ENCODE results near the gene GLI1.
"Not testable (repeated sequence)": the region's sequence is repeated elsewhere in the genome, so short reads cannot be mapped to it uniquely, and the experiment has no call there.

GLI1 gene

DNA sequence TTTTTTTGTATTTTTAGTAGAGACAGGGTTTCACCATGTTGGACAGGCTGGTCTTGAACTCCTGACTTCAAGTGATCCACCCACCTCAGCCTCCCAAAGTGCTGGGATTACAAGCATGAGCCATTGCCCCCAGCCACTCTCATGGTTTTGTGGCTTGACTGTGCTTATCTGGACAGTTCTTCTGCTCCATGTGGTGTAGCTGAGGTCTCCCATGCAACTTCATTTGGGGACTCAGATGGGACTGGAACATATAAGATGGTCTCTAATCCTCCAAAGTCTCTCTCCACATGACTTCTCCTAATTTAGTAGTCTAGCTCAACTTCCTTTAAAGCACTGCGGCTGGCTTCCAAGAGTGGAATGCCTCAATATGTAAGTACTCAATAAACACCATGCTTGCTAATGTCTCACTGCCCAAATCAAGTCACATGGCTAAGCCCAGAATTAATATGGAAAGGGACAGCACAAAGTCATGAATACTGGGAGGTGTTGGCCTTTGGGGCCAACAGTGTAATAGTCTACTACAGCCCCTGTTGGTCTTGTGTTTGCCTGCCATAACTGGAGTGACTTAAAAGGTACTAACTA is 17.6 kb upstream of the GLI1 start:
- no peak for DNase-seq

DNA sequence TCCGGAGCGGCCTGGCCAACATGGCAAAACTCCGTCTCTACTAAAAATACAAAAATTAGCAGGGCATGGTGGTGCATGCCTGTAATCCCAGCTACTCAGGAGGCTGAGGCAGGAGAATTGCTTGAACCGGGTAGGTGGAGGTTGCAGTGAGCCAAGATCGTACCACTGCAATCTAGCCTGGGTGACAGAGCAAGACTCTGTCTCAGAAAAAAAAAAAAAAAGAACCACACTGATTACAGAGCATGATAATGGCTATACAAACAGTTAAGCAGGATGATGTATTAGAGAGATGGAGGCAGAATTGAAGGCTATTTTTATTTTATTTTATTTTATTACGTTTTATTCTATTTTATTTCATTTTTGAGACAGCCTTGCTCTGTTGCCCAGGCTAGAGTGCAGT is 15.2 kb upstream of the GLI1 start:
- not testable (repeated sequence) for DNase-seq

DNA sequence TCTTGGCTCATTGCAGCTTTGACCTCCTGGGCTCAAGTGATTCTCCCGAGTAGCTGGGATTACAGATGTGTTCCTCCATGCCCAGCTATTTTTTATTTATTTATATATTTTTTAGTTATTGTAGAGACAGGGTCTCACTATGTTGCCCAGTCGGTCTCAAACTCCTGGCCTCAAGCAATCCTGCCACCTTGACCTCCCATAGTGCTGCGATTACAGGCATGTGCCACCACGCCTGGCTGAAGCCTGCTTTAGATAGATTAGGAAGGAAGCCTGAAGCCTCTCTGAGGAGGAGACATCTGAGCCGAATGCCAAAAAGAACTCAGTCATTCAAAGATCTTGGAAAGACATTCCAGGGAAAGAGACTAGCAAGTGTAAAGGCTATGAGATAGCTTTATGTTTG is 14.8 kb upstream of the GLI1 start:
- DNase-seq, result no peak

DNA sequence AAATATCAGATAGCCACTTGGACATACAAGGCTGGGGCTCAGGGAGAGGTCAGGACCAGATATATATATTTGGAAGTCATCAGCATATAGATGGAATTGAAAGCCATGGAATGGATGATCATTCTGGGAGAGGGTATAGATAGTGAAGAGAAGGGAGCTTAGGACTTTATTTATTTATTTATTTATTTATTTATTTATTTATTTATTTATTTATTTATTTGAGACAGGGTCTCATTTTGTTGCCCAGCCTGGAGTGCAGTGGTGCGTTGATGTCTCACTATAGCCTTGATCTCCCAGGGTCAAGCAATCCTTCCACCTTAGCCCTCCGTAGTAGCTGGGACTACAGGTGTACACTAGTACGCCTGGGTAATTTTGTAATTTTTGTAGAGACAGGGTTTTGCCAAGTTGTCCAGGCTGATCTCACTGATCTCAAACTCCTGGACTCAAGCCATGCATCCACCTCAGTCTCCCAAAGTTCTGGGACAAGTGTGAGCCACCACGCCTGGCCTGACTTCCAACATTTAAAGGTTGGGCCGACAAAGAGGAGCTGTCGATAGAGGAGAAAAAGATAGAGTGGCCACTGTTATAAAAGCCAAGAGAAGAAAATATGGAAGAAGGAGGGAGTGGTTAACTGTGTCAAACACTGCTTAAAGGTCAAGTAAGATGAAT is 13.2 kb upstream of the GLI1 start:
- no peak for DNase-seq

DNA sequence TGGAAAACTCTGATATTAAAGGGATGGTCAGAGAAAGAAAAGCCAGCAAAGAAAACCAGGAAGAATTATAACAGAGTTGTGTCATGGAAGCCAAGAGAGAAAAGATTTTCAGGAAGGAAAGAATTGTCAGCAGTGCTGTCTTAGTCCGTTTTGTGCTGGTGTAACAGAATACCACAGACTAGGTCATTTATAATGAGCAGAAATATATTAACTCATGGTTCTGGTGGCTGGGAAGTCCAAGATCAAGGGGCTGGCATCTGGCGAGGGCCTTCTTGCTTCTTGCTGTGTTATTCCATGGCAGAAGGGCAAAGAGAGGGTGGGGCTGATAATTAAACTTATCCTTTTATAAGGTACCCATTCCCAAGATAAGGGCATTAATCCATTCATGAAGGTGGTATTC is 10.9 kb upstream of the GLI1 start:
- DNase-seq, result no peak

DNA sequence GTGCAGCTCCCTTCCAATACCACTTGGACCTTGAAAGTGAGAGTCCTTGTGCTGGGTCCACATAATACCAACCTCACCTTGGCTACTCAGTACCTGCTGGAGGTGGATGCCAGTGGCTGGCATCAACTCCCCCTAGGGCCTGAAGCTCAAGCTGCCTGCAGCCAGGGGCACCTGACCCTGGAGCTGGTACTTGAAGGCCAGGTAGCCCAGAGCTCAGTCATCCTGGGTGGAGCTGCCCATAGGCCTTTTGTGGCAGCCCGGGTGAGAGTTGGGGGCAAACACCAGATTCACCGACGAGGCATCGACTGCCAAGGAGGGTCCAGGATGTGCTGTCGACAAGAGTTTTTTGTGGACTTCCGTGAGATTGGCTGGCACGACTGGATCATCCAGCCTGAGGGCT is 10.2 kb upstream of the GLI1 start:
- no peak for DNase-seq

DNA sequence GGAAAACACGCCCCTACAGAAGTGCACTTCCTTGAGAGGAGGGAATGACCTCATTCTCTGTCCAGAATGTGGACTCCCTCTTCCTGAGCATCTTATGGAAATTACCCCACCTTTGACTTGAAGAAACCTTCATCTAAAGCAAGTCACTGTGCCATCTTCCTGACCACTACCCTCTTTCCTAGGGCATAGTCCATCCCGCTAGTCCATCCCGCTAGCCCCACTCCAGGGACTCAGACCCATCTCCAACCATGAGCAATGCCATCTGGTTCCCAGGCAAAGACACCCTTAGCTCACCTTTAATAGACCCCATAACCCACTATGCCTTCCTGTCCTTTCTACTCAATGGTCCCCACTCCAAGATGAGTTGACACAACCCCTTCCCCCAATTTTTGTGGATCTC is 9.5 kb upstream of the GLI1 start:
- DNase-seq, result no peak

DNA sequence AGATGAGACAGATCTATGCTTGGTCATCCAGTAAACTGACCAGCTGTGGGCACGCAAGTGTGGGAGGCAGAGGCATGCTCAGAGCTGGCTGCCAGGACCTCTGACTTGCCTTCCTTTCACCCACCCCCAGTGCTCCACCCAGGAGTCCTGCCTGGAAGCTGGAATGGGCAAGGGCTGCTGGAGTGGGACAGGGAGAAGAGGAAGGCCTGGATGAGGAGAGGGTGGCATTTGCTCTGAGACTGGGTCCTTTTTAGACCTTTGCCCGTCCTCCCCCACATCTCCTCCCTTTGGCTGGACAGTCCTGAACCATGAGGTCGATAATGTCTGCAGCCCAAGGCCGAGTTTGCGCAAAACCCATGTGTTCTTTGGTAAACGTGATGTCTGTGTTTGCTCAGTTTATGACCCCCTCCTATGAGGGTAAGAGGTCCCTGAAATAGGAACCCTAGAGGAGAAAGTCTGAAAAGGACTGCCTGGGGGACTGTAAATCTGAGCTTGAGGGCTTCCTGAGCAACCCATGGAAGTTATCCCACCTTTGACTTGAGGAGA is 8.3 kb upstream of the GLI1 start:
- DNase-seq, result no peak

DNA sequence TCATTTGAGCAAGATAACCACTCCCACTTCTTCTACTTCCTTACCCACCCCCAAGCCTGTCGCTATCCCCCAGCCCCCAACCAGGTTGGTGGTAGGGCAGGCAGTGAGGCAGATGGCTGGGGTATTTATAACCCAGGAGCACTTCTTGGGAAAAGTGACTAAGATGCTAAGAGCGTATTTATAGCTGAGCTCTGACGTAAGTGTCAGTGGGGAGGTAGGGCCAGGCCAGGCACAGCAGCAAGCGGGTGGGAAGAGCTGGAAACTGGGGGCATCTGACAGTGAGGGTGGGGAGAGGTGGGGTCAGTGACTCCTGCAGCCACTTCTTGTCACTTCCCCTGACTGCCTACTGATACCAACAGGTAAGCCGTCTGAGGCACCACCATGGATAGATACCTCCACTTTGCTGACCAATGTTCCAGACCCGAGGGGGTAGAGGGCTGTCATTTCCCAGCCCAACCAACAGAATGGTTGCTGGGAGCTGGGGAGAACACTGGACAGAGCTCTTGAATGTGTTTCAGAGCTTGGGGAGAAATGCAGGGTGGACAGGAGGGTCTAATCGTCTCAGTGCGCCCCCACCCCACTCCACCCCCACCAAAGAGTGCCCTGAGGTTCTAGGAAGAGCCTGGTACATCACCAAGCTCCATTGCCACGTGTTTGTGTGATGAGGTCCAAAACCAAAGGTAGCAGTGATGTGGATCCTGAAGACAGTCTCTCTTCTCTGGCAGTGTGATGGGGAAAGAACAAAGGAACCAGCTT is 7.2 kb upstream of the GLI1 start:
- DNase-seq, result no peak

DNA sequence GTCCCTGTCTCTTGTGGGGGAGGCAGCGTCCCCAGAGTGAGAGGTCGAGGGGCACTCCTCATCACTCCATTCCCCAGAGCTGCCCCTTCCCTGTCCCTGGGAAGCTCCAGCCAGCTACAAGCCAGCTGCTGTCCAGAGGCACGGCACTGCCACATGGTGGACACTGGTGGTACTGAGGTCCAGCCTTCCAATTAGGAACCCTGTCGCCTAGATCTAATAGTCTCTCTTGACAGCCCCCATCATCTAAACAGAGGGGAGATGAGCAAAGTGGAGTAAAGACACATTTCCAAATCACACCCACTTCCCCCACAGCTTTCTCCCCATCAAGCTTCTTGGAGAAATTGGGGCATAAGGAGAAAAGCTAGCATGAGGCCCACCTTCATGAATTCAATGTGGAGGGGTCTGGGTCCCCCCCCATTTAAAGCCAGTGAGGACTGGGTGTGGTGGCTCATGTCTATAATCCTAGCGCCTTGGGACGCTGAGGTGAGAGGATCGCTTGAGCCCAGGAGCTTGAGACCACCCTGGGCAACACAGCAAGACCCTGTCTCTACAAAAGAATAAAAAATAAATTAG is 6.6 kb upstream of the GLI1 start:
- peak; percentile 35 for DNase-seq

DNA sequence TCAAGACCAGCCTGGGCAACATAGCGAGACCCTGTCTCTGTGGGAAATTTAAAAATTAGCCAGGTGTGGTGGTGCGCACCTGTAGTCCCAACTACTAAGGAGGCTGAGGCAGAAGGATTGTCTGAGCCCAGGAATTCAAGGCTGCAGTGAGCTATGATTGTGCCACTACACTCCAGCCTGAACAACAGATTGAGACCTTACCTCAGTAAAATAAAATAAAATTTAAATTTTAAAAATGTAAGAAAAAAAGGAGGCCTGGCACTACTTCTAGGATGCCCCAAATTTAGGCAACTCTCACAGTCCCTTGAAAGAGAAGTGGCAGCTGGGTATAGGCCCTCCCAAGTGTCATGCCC is 5.4 kb upstream of the GLI1 start:
- no peak for DNase-seq

DNA sequence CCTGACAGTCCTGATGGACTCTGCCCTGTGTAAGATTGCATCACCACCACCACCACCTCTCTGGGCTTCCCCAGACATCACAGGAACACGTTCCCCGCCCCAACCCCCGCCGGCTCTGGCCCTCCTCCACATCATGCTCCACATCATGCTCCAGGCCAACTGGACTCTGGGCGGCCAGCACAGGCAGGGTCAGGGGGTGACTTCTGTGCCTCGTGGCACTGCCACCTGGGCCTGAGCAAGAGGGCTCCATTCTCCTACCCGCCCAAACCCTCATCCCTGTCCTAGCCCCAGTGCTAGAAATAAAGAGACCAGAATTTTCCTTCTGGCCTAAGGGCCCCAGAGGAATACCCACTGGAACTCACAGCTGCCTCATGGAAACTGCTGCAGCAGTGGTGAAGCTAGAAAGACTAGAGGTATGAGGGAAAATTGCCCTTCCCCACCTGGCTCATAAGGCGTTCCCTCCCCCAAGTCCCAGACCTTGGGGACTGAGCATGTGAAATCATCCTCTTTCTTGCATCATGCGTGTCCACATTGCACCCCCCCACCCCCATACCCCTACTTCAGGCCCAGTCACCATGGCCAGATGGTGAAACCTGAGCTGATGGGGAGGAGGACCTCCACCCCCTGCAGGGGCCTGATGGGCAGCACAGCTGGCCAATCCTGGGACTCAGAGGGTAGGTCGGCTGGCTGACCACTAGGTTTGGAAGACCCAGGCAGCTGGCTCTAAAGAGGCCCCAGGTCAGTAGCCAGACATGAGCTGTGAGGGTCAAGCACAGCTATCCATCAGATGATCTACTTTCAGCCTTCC is 4.8 kb upstream of the GLI1 start, which contains the start of gene INHBE:
TSS of gene INHBE (plus strand) at position 742 of the 808 bp plus-strand sequence. CDS start 230 bp downstream, outside the sequence.
- peak; percentile 62 for DNase-seq

DNA sequence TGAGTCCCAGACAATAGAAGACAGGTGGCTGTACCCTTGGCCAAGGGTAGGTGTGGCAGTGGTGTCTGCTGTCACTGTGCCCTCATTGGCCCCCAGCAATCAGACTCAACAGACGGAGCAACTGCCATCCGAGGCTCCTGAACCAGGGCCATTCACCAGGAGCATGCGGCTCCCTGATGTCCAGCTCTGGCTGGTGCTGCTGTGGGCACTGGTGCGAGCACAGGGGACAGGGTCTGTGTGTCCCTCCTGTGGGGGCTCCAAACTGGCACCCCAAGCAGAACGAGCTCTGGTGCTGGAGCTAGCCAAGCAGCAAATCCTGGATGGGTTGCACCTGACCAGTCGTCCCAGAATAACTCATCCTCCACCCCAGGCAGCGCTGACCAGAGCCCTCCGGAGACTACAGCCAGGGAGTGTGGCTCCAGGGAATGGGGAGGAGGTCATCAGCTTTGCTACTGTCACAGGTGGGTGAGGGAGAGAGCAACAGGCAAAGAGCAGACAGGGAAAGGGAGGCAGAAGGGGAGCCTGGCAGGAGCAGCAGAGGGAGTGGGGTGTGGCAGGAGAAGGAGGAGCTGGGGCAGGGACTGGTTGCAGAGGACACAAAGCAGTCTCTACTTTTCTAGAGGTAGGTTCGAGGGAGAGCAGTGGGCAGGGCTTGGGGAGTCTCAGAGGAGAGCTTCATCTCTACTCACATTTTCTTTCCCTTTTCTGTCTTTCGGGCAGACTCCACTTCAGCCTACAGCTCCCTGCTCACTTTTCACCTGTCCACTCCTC is 4.0 kb upstream of the GLI1 start:
- DNase-seq, result no peak

DNA sequence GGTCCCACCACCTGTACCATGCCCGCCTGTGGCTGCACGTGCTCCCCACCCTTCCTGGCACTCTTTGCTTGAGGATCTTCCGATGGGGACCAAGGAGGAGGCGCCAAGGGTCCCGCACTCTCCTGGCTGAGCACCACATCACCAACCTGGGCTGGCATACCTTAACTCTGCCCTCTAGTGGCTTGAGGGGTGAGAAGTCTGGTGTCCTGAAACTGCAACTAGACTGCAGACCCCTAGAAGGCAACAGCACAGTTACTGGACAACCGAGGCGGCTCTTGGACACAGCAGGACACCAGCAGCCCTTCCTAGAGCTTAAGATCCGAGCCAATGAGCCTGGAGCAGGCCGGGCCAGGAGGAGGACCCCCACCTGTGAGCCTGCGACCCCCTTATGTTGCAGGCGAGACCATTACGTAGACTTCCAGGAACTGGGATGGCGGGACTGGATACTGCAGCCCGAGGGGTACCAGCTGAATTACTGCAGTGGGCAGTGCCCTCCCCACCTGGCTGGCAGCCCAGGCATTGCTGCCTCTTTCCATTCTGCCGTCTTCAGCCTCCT is 3.4 kb upstream of the GLI1 start:
- DNase-seq, result peak; percentile 55

DNA sequence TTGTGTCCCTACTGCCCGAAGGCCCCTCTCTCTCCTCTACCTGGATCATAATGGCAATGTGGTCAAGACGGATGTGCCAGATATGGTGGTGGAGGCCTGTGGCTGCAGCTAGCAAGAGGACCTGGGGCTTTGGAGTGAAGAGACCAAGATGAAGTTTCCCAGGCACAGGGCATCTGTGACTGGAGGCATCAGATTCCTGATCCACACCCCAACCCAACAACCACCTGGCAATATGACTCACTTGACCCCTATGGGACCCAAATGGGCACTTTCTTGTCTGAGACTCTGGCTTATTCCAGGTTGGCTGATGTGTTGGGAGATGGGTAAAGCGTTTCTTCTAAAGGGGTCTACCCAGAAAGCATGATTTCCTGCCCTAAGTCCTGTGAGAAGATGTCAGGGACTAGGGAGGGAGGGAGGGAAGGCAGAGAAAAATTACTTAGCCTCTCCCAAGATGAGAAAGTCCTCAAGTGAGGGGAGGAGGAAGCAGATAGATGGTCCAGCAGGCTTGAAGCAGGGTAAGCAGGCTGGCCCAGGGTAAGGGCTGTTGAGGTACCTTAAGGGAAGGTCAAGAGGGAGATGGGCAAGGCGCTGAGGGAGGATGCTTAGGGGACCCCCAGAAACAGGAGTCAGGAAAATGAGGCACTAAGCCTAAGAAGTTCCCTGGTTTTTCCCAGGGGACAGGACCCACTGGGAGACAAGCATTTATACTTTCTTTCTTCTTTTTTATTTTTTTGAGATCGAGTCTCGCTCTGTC is 2.7 kb upstream of the GLI1 start:
- no peak for DNase-seq

DNA sequence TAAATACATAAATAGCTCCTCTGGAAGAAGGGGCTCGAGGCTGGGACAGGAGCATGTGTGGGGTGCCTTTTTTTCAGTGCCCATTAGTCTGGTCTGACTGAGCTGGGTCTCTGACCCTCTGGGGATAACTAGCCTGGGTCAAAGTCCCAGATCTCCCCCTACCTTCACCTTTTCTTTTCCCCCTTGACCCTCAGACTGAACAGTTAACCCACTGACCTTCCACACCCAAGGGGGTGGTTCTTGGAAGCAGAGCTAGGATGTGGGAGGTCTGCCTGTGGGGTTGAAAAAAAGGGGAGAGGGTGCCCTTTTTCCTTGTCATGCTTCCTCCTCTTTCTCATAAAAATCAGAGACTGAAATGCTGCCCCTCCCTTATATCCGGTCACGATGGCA is 925 bp upstream of the GLI1 start:
- DNase-seq, result no peak

DNA sequence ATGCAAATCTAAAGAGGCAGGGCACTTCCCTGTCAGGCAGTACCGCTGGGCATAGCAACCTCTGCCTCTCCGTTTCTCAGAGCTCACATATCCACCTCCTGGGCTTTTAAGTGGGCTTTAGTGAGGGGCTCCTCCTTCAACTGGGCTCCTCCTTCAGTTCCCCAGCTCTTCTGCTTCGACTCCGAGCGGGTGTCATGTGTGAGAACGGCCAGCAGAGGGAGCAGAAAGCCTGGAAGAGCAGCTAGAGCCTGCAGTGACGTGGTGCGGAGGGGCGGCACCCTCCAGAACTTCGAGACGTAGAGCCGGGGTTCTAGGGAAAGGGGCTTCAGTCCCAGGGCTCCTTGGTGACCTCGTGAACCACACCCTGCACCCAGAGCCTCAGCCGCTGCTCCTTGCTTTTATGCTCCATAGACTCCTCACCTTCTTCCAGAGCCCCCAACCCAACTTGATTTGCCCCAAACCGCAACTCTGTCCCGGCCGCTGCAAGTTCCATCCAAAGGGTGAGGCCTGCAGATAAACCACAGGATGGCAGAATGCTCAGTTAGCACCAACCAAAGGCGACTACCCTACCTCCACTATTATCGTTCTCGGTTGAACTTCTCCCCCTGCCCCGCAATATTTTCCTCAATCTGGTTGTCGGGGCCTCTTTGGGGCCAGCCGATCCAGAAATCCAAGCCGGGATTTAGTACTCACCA is 383 bp upstream of the GLI1 start:
- DNase-seq, result peak; percentile 84

DNA sequence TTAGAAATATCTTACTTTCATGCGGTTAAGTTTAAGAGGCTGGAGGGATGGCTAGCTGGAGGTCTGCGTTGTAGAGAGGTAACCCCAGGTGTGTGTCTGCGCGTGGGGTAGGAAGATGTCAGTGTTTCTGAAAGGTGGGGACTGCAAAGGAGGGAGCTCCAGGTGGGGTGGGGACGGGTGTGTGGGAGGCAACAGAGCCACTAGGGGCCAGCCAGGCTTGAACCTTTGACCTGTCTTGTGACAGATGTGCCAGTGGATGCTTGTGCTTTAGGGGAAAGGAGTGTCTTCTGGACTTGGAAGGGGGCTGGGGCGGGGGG is 841 bp downstream of the GLI1 start:
- no peak for DNase-seq

DNA sequence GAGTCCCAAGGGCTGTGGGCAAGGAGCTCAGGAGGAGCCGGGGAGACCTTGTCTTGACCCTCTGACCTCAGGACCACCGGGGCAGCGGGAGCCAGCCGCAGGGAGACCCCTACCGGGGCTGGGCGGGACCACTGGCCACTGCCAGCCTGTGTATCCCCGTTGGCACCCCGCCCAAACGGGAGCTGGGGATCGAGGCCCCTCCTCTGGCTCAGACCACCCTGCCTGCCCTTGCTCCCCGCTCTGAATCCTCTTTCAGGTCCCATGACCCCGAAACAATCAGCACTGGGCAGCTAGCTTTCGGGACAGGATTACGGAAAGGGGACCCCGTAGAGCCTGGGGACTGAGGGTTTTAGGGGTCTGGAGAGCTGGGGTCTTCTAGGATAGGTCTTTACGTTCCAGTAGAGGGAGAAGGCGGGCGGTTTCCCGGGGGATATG is 1.3 kb downstream of the GLI1 start:
- DNase-seq, result no peak

DNA sequence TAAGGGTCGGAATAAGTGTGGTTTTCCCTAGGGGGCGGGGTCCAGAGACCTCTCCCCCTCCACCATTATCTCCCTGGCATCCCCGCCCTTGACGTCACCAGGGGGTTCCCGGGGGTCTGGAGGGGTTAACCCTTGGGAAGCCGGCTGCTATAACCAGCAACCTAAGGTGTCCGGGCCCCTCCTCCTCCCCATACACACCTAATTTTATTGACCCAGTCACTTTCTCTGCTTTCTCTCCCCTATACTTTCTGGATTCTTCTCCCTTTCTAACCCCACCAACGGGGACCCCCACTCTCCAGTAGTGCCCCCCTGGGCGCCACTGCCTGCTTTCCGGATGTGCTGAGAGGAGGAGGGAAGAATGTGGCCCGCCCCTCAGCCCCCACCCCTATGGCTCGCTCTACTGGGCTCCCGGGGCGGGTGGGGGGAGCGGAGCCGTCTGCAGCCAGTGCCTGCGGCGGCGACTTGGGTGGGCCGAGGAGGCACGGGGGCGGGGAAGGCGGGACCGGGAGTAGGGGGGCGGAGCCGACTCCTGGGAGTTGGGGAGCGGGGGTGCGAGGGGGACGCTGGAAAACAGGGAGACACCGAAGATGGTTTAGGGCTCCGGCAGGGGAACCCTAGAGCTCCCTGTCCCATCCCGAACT is 1.8 kb downstream of the GLI1 start:
- DNase-seq, result no peak
